Osteoblast (primary cell): ENCODE results near the gene SETSIP. TPM values are rescaled to one million over a fixed set of nuclear protein-coding genes. Genes with fewer than 3 reads are reported as not detected.
"Not testable (repeated sequence)": the region's sequence is repeated elsewhere in the genome, so short reads cannot be mapped to it uniquely, and the experiment has no call there.

ENCODE experiments used
- DNase-seq: peaks from one replicate; pipeline ENCODE4 v3.0.0; 2011; ENCODE audit warnings: low spot score, mixed read lengths; ENCODE audit not compliant: insufficient read length; ENCODE audit errors: missing footprints
- H2AFZ ChIP-seq: 2 replicates; pipeline ENCODE4 v1.6.0; 2011; ENCODE audit warnings: mild to moderate bottlenecking, low read length
- H3K27ac ChIP-seq: 2 replicates; pipeline ENCODE4 v1.5.1; 2011; ENCODE audit warnings: mild to moderate bottlenecking, low read depth, low read length, moderate library complexity
- H3K27me3 ChIP-seq: 2 replicates; pipeline ENCODE4 v1.6.0; 2012; ENCODE audit warnings: mild to moderate bottlenecking, control low read depth, inconsistent platforms, low read length, moderate library complexity; ENCODE audit not compliant: insufficient read depth
- H3K36me3 ChIP-seq: 2 replicates; pipeline ENCODE4 v1.5.1; 2011; ENCODE audit warnings: mild to moderate bottlenecking, low read length, control low read depth, moderate library complexity; ENCODE audit not compliant: insufficient read depth
- H3K4me1 ChIP-seq: 2 replicates; pipeline ENCODE4 v1.5.1; 2011; ENCODE audit warnings: mild to moderate bottlenecking, low read length, control low read depth, moderate library complexity; ENCODE audit not compliant: insufficient read depth
- H3K4me2 ChIP-seq: 2 replicates; pipeline ENCODE4 v1.6.0; 2011; ENCODE audit warnings: mild to moderate bottlenecking, low read length; ENCODE audit not compliant: insufficient read depth
- H3K4me3 ChIP-seq: fragments of 200-600 bp; sonication (generic); 3 replicates; pipeline ENCODE4 v1.5.1; 2012; ENCODE audit warnings: mild to moderate bottlenecking, low read length, inconsistent platforms; ENCODE audit not compliant: insufficient read depth
- H3K79me2 ChIP-seq: 2 replicates; pipeline ENCODE4 v1.6.0; 2012; ENCODE audit warnings: mild to moderate bottlenecking, low read length, control low read depth, inconsistent platforms; ENCODE audit not compliant: insufficient read depth
- H3K9me3 ChIP-seq: 2 replicates; pipeline ENCODE4 v1.5.1; 2011; ENCODE audit warnings: low read depth, low read length, control low read depth
- H4K20me1 ChIP-seq: 2 replicates; pipeline ENCODE4 v1.6.0; 2012; ENCODE audit warnings: mild to moderate bottlenecking, low read length, control low read depth; ENCODE audit not compliant: insufficient read depth
- CTCF ChIP-seq: IDR thresholded peaks from 2 replicates; pipeline ENCODE4 v1.5.1; 2011; ENCODE audit warnings: mild to moderate bottlenecking, low read depth, low read length, moderate library complexity; ENCODE audit errors: extremely low read depth
- total RNA-seq: library from RNA; depleted of rRNA; stranded (reverse); fragments of >200 nt; gene quantifications from 2 replicates; pipeline ENCODE4 v1.2.3, GENCODE V29; 2012

SETSIP gene
- total RNA-seq, 1 donor, result 0.36 TPM

- TF ChIP-seq CTCF, result no peak
- H3K4me2 ChIP-seq, result peak overlapping the region; percentile 81
- no peaks in the 10 kb centered on the region for H3K9me3 ChIP-seq
- H3K36me3 ChIP-seq, result no peaks in the 10 kb centered on the region
- H4K20me1 ChIP-seq, result no peaks in the 10 kb centered on the region
- no peaks in the 10 kb centered on the region for H3K4me1 ChIP-seq
- no peak for DNase-seq
- no peaks in the 10 kb centered on the region for H3K79me2 ChIP-seq
- H3K27me3 ChIP-seq, result no peaks in the 10 kb centered on the region
- peak overlapping the region; percentile 90 for H2AFZ ChIP-seq
- peak overlapping the region; percentile 80 for H3K4me3 ChIP-seq
- no peak overlapping the region for H3K27ac ChIP-seq
These were observed 4.2 kb upstream of the SETSIP start for GRCh38 chr1:92079441-92079840.

- H3K9me3 ChIP-seq, H2AFZ ChIP-seq, H3K4me1 ChIP-seq, H3K4me3 ChIP-seq, H3K36me3 ChIP-seq, H3K27ac ChIP-seq, DNase-seq, H3K79me2 ChIP-seq, H3K27me3 ChIP-seq, H3K4me2 ChIP-seq, H4K20me1 ChIP-seq: not testable (repeated sequence)
These were observed 2.9 kb upstream of the SETSIP start for GRCh38 chr1:92078077-92078476.

- Histone ChIP-seq H3K27me3 (peaks cover 3% of the 10 kb centered on the region), H3K79me2 (no peaks in the 10 kb centered on the region), H3K27ac (no peak overlapping the region), H3K9me3 (no peaks in the 10 kb centered on the region), H2AFZ (no peak overlapping the region), H4K20me1 (no peaks in the 10 kb centered on the region), H3K4me3 (no peak overlapping the region), H3K4me2 (no peak overlapping the region), H3K36me3 (no peaks in the 10 kb centered on the region), H3K4me1 (no peaks in the 10 kb centered on the region)
- TF ChIP-seq CTCF, result no peak
- DNase-seq, result no peak
These were observed 1.2 kb upstream of the SETSIP start for GRCh38 chr1:92076363-92076762.

GRCh38 chr1:92074446-92074845 is 765 bp downstream of the SETSIP start:
- not testable (repeated sequence) for H3K9me3 ChIP-seq, H3K27ac ChIP-seq, H2AFZ ChIP-seq, DNase-seq, H4K20me1 ChIP-seq, H3K79me2 ChIP-seq, H3K4me3 ChIP-seq, H3K4me1 ChIP-seq, H3K4me2 ChIP-seq, H3K27me3 ChIP-seq, H3K36me3 ChIP-seq

GRCh38 chr1:92070892-92071291 is 4.3 kb downstream of the SETSIP start:
- Histone ChIP-seq H3K36me3 (no peaks in the 10 kb centered on the region), H3K4me2 (no peak overlapping the region), H2AFZ (no peak overlapping the region)

More at GRCh38 chr1:92070892-92071291, 4.3 kb downstream of the SETSIP start:
- Histone ChIP-seq H4K20me1 (no peaks in the 10 kb centered on the region), H3K27me3 (peaks cover 3% of the 10 kb centered on the region), H3K4me3 (no peak overlapping the region), H3K79me2 (no peaks in the 10 kb centered on the region), H3K9me3 (no peaks in the 10 kb centered on the region), H3K27ac (no peak overlapping the region), H3K4me1 (no peaks in the 10 kb centered on the region)
- DNase-seq, result no peak
- no peak for TF ChIP-seq CTCF
